ENCODE results near the gene FFAR3. TPM values are rescaled to one million over a fixed set of nuclear protein-coding genes. Genes with fewer than 3 reads are reported as not detected.

The FFAR3 gene
- total RNA-seq, 2 donors from 2014 or later = 0.18 to 0.44 TPM

Small RNA genes within 50 kb of the gene (microRNA-seq; reads per million reads assigned to microRNA genes)
- gene MIR5196 = 0 reads per million in 2 donors

Other genes starting within 250 kb of the FFAR3 start
- 1 to 10 TPM; 1.5 to 3.6 TPM for gene FXYD3, start 242.6 kb upstream of the FFAR3 start, total RNA-seq
- 10 to 100 TPM; 11.6 to 17.9 TPM for gene LGI4, start 223.4 kb upstream of the FFAR3 start, total RNA-seq
- 100 to 1,000 TPM; 297 to 393 TPM for gene FXYD1, start 219.6 kb upstream of the FFAR3 start, total RNA-seq
- gene FXYD7, start 215.2 kb upstream of the FFAR3 start, total RNA-seq = not detected
- 10 to 100 TPM; 35.5 to 46.7 TPM for gene FXYD5, start 203.7 kb upstream of the FFAR3 start, total RNA-seq
- gene FAM187B, start 129.7 kb upstream of the FFAR3 start, total RNA-seq = not detected
- 1 to 10 TPM; 7.5 to 7.6 TPM for gene LSR, start 109.5 kb upstream of the FFAR3 start, total RNA-seq
- gene USF2, start 89.5 kb upstream of the FFAR3 start, total RNA-seq = 100 to 1,000 TPM; 130 to 147 TPM
- gene HAMP, start 75.9 kb upstream of the FFAR3 start, total RNA-seq = 1 to 10 TPM in 1 of 2 donors, under 1 TPM in 1; 0.41 to 7.6 TPM
- not detected for gene MAG, start 66.3 kb upstream of the FFAR3 start, total RNA-seq
- under 1 TPM; 0.39 to 0.56 TPM for gene CD22, start 29.3 kb upstream of the FFAR3 start, total RNA-seq
- gene FFAR1, start 10.6 kb upstream of the FFAR3 start, total RNA-seq = not detected
- gene GPR42, start 12.6 kb downstream of the FFAR3 start, total RNA-seq = not detected
- gene FFAR2, start 89.8 kb downstream of the FFAR3 start, total RNA-seq = under 1 TPM; 0.44 to 0.47 TPM
- gene KRTDAP, start 132.0 kb downstream of the FFAR3 start, total RNA-seq = not detected
- gene DMKN, start 155.2 kb downstream of the FFAR3 start, total RNA-seq = 1 to 10 TPM; 7.5 to 7.6 TPM
- gene SBSN, start 169.9 kb downstream of the FFAR3 start, total RNA-seq = not detected
- not detected for gene GAPDHS, start 175.0 kb downstream of the FFAR3 start, total RNA-seq
- gene TMEM147, start 187.2 kb downstream of the FFAR3 start, total RNA-seq = 10 to 100 TPM; 78.1 to 87.5 TPM
- gene ATP4A, start 205.2 kb downstream of the FFAR3 start, total RNA-seq = not detected
- not detected for gene PMIS2, start 227.7 kb downstream of the FFAR3 start, total RNA-seq

Measured in left cardiac atrium (tissue), 2 donors.